Measurements from ENCODE around the gene LCOR. TPM values are rescaled to one million over a fixed set of nuclear protein-coding genes. Genes with fewer than 3 reads are reported as not detected.

Gene LCOR
- total RNA-seq, 2 donors from 2014 or later, result 36.9 to 43.3 TPM

DNA sequence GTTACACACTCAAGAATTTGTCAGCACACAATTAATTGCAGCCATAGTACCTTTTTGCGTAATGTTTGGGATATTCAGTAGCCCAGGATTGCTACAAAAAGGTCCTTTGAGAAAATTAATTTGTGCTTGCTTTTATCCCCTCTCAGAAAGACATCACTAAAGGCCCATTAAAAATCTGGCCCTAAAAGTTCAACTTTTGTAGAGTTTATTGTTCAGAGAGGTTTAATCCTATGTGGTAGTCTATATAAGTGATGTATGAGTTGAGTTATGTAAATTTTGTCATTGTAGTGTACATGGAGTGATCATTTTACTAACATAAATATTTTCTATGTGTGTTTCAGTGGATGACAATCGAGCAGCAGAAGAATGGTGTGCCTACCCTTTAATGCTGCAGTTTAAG, 126.0 kb downstream of the LCOR start:
- Mint-ChIP-seq H3K4me3 (no peak overlapping the region), H3K27me3 (ENCODE audit: insufficient read depth) (no peaks in the 10 kb centered on the region), H3K9me3 (no peaks in the 10 kb centered on the region), H3K27ac (no peak overlapping the region), H3K4me1 (peaks cover 5% of the 10 kb centered on the region), H3K36me3 (ENCODE audit: low read depth) (peaks cover 27% of the 10 kb centered on the region)
- TF ChIP-seq, protein P1, sequence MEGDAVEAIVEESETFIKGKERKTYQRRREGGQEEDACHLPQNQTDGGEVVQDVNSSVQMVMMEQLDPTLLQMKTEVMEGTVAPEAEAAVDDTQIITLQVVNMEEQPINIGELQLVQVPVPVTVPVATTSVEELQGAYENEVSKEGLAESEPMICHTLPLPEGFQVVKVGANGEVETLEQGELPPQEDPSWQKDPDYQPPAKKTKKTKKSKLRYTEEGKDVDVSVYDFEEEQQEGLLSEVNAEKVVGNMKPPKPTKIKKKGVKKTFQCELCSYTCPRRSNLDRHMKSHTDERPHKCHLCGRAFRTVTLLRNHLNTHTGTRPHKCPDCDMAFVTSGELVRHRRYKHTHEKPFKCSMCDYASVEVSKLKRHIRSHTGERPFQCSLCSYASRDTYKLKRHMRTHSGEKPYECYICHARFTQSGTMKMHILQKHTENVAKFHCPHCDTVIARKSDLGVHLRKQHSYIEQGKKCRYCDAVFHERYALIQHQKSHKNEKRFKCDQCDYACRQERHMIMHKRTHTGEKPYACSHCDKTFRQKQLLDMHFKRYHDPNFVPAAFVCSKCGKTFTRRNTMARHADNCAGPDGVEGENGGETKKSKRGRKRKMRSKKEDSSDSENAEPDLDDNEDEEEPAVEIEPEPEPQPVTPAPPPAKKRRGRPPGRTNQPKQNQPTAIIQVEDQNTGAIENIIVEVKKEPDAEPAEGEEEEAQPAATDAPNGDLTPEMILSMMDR (conservative IDR thresholded peaks at IDR 0.05), result no peak
- Histone ChIP-seq H3K4me3 (ENCODE audit: low read length) (no peak overlapping the region), H3K9me3 (ENCODE audit: control insufficient read depth, low read length) (no peaks in the 10 kb centered on the region), H3K36me3 (ENCODE audit: control insufficient read depth, insufficient read depth, low read length) (peaks cover 40% of the 10 kb centered on the region), H3K4me1 (ENCODE audit: control insufficient read depth, insufficient read depth, low read length) (no peaks in the 10 kb centered on the region), H3K9ac (ENCODE audit: extremely low read depth, low read length, poor library complexity, severe bottlenecking) (no peak overlapping the region), H3K27ac (ENCODE audit: low read depth, low read length) (no peak overlapping the region), H3K27me3 (ENCODE audit: control insufficient read depth, insufficient read depth, low read length, poor library complexity, severe bottlenecking) (no peaks in the 10 kb centered on the region)
- 94 to 100% methylated on average over 1 to 2 of the region's 2 CpGs for WGBS, 2 experiments (ENCODE audit: insufficient coverage in 1 of 2, insufficient read length in 1 of 2)
- DNase-seq, result no peak

DNA sequence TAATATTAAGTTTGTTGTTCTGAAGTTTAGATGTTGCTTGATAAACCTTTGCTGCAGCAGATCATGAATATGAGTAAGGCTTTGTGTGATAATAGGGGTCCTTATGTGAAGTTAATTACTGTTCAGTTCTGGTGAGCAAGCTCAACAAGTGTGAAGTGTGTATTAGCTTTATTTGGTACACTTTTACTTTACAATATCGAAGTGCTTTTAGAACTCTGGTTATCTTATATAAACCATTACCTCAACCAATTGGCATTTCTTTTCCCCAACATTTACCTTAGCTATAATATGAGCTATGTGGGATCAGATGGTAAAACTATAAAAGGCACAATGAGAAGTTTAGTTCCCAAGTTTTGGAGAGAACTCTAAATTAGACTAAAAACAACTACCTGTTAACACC, 127.6 kb downstream of the LCOR start:
- WGBS, 2 experiments (ENCODE audit: insufficient coverage in 1 of 2, insufficient read length in 1 of 2), result no CpG with 5 or more reads among the region's 1 CpG
- H3K36me3 Mint-ChIP-seq (ENCODE audit: low read depth), result peaks cover 17% of the 10 kb centered on the region
- H3K4me1 ChIP-seq (ENCODE audit: control insufficient read depth, insufficient read depth, low read length), result no peaks in the 10 kb centered on the region
- H3K4me3 ChIP-seq (ENCODE audit: low read length), result no peak overlapping the region
- H3K27ac Mint-ChIP-seq, result no peak overlapping the region
- H3K9me3 Mint-ChIP-seq, result no peaks in the 10 kb centered on the region
- peaks cover 37% of the 10 kb centered on the region for H3K36me3 ChIP-seq (ENCODE audit: control insufficient read depth, insufficient read depth, low read length)
- no peaks in the 10 kb centered on the region for H3K27me3 Mint-ChIP-seq (ENCODE audit: insufficient read depth)
- no peak for DNase-seq
- H3K27me3 ChIP-seq (ENCODE audit: control insufficient read depth, insufficient read depth, low read length, poor library complexity, severe bottlenecking), result no peaks in the 10 kb centered on the region
- no peak overlapping the region for H3K9ac ChIP-seq (ENCODE audit: extremely low read depth, low read length, poor library complexity, severe bottlenecking)
- H3K9me3 ChIP-seq (ENCODE audit: control insufficient read depth, low read length), result no peaks in the 10 kb centered on the region
- H3K4me1 Mint-ChIP-seq, result peaks cover 5% of the 10 kb centered on the region
- H3K27ac ChIP-seq (ENCODE audit: low read depth, low read length), result no peak overlapping the region
- no peak overlapping the region for H3K4me3 Mint-ChIP-seq
- TF ChIP-seq, protein P1 (conservative IDR thresholded peaks at IDR 0.05), result no peak

DNA sequence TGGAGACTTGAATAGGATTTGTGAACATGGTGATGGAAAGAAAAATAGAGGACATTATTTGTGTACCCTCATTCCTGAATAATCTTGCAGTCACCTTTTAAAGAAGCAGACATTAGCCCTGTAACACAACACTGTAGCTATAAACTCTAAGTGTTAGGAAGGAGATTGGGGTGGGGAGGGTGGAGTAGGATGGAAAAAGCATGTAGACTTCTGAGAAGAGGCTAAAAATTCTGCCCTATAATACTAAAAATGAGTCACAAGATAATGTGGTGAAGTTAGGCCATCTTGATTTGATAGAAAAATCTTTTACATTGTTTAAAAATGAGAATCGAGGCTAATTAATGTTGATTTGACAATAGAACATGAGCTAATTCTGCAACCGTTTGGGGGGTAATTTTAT, 128.8 kb downstream of the LCOR start:
- H3K27me3 ChIP-seq (ENCODE audit: control insufficient read depth, insufficient read depth, low read length, poor library complexity, severe bottlenecking), result no peaks in the 10 kb centered on the region
- no peaks in the 10 kb centered on the region for H3K9me3 Mint-ChIP-seq
- H3K27me3 Mint-ChIP-seq (ENCODE audit: insufficient read depth), result no peaks in the 10 kb centered on the region
- H3K27ac ChIP-seq (ENCODE audit: low read depth, low read length), result no peak overlapping the region
- H3K9ac ChIP-seq (ENCODE audit: extremely low read depth, low read length, poor library complexity, severe bottlenecking), result no peak overlapping the region
- H3K4me3 Mint-ChIP-seq, result no peak overlapping the region
- no peaks in the 10 kb centered on the region for H3K4me1 ChIP-seq (ENCODE audit: control insufficient read depth, insufficient read depth, low read length)
- peak overlapping the region; percentile 12 for H3K27ac Mint-ChIP-seq
- peaks cover 9% of the 10 kb centered on the region for H3K36me3 Mint-ChIP-seq (ENCODE audit: low read depth)
- H3K4me3 ChIP-seq (ENCODE audit: low read length), result no peak overlapping the region
- DNase-seq, result no peak
- H3K9me3 ChIP-seq (ENCODE audit: control insufficient read depth, low read length), result no peaks in the 10 kb centered on the region
- WGBS, 2 experiments (ENCODE audit: insufficient coverage in 1 of 2, insufficient read length in 1 of 2), result 89 to 100% methylated on average over 1 to 2 of the region's 2 CpGs
- TF ChIP-seq, protein P1 (conservative IDR thresholded peaks at IDR 0.05), result no peak
- H3K36me3 ChIP-seq (ENCODE audit: control insufficient read depth, insufficient read depth, low read length), result peaks cover 25% of the 10 kb centered on the region
- peaks cover 5% of the 10 kb centered on the region for H3K4me1 Mint-ChIP-seq

Measured in endodermal cell (in vitro differentiated cells).